Suppressor macrophage treated with lipopolysaccharide for 4 hours (primary cell): Measurements from ENCODE around the gene BAMBI.

Experiments used
- DNase-seq: peaks from one replicate; pipeline ENCODE4 v3.0.0-alpha.2; 2020

BAMBI gene

GRCh38 chr10:28676326-28676967 lies 874 bp upstream of the BAMBI start:
- DNase-seq = peak; percentile 13

GRCh38 chr10:28677888-28678686 lies 766 bp downstream of the BAMBI start:
- peak; percentile 21 for DNase-seq

- DNase-seq = peak; percentile 18
Observed at GRCh38 chr10:28678687-28679457, 1.6 kb downstream of the BAMBI start.

GRCh38 chr10:28679581-28680357 lies 2.4 kb downstream of the BAMBI start:
- DNase-seq = peak; percentile 33

- DNase-seq = peak; percentile 32
Observed at GRCh38 chr10:28680358-28680752, 3.0 kb downstream of the BAMBI start.

- DNase-seq = no peak
Observed at GRCh38 chr10:28681291-28681763, 4.0 kb downstream of the BAMBI start.

GRCh38 chr10:28681928-28682750 lies 4.8 kb downstream of the BAMBI start:
- no peak for DNase-seq

GRCh38 chr10:28684157-28684985 lies 7.0 kb downstream of the BAMBI start:
- DNase-seq = no peak

GRCh38 chr10:28684986-28685580 lies 7.8 kb downstream of the BAMBI start:
- no peak for DNase-seq

GRCh38 chr10:28685717-28686116 lies 8.4 kb downstream of the BAMBI start:
- DNase-seq = no peak

GRCh38 chr10:28686835-28687682 lies 9.7 kb downstream of the BAMBI start:
- no peak for DNase-seq

- DNase-seq = no peak
Observed at GRCh38 chr10:28687683-28688001, 10.3 kb downstream of the BAMBI start.

GRCh38 chr10:28690545-28690944 lies 13.2 kb downstream of the BAMBI start:
- no peak for DNase-seq

GRCh38 chr10:28691187-28691694 lies 13.9 kb downstream of the BAMBI start:
- DNase-seq = no peak

GRCh38 chr10:28692050-28692449 lies 14.7 kb downstream of the BAMBI start:
- no peak for DNase-seq

GRCh38 chr10:28694530-28694929 lies 17.2 kb downstream of the BAMBI start:
- DNase-seq = no peak

- DNase-seq = no peak
Observed at GRCh38 chr10:28698075-28698474, 20.8 kb downstream of the BAMBI start.

GRCh38 chr10:28704464-28705161 lies 27.3 kb downstream of the BAMBI start:
- no peak for DNase-seq

GRCh38 chr10:28705472-28705871 lies 28.2 kb downstream of the BAMBI start:
- no peak for DNase-seq
